Stimulated activated CD8-positive, alpha-beta memory T cell treated with anti-CD3 and anti-CD28 coated beads, Interleukin-7, amount 100 ng/mL, for 48 hours (primary cell): Measurements from ENCODE around the gene OMD.
"Not testable (repeated sequence)": the region's sequence is repeated elsewhere in the genome, so short reads cannot be mapped to it uniquely, and the experiment has no call there.

Source experiments
- DNase-seq, 2 donors: peaks; one replicate each; pipeline ENCODE4 v3.0.0-alpha.2; 2020; ENCODE audit warnings: low read depth in 1 of 2; ENCODE audit errors: extremely low read depth in 1 of 2

OMD gene

DNA sequence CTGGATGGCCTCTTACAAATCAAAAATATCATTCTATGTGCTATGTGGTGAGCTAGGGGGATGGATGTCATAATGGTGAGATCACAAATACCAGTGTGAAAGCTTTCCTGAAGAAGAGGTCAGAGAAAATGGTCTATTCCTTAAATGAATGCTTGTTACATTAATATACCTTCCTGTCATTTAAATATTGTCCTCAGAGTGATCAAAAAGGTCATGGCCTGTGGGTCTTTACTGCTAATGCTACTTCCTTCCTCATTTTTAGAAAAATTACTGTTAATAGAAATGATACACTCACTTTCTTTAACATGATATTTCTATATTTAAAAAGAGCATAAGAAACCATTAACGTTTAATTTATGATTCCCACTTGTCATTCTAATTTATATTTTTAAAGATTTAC lies 9.7 kb downstream of the OMD start:
- no peak for DNase-seq

DNA sequence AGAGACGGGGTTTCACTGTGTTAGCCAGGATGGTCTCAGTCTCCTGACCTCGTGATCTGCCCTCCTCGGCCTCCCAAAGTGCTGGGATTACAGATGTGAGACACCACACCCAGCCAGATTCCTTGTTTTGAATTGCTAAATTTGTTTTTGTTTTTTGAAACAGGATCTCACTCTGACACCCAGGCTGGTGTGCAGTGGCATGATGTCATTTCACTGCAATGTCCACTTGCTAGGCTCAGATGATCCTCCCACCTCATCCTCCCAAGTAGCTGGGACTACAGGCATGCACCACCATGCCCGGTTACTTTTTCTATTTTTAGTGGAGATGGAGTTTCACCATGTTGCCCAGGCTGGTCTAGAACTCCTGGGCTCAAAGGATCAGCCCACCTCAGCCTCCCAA lies 13.1 kb downstream of the OMD start:
- DNase-seq = not testable (repeated sequence)

DNA sequence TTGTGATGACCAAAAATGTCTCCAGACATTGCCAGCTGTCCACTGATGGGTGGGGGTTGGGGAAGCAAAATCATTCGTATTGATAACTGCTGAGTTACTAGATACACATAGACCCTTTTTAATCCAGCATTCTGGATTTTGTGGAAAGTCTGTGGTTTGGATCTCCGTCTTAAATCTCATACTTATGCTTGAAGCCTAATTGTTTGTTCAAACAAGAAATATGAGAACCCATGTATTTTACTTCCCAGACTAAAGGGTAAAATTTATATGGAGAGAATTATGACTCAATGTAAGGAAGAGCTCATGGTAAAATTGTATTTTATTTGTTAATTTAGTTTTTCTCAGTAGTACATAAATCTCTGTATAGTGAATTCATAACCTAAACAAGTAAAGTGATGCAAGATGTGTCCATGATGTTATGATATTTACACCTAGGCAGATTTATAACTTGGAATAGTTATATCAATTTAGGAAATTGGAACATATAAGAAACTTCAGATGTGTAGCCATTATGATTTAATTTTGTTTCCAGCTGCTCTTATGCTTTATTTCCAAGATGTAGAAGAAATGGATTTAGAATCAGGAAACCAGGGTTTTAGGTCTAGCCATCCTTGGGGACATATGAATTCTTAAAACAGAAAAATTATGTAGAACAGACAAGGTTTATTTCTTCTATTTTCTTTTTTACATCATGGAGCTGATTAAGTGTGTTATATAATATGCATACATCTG lies 15.4 kb downstream of the OMD start:
- DNase-seq = no peak

DNA sequence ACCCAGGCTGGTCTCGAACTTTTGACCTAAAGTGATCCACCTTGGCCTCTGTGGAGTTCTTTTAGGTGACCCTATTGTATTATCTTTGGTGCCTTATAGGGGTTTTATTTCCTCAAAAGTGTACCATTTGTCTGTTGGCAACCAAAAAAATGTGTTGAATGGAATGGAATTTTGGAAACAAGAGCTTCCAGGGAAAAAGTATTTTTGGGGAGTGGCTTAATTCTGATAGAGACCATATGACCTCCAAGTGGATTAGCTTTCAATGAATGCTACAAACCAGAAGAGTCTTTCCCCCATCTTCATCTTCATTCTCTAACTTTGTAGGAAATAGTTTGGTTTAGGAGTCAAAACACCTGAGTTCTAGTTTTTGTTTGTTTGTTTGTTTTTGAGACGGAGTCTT lies 16.5 kb downstream of the OMD start:
- DNase-seq = no peak

DNA sequence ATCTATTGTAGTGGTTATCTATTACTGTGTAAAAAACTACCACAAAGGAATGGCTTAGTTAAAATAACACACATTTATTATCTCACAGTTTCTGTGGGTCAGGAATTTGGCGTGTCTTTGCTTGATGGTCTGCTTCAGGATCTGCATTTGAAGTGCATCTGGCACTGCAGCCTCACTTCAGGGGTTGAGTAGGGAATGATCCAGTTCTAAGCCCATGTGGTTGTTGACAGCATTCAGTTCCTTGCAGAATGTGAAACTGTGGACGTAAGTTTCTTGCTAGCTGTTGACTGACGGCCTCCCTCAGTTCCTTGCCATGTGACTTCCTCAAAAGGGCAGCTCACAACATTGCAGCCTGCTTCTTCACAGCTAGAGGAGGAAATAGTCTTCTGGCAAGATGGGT lies 17.8 kb downstream of the OMD start:
- DNase-seq = no peak

DNA sequence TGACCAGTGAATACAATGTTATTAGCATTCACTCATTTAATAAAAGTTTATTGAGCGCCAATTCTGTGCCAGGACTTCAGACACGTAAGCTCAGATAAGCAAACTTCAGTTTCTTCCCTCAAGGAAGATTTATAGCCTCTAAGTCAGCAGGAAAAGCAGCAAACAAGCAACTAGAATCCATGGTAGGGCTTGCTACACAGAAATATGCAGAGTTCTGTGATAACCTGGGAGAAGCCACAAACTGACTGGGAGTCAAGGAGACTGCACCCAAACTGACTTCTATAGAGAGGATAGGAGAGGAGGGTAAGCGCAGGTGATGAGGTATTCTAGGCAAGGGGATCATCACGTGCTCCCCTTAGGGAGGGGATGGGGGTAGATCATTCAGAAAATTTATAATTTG lies 18.5 kb downstream of the OMD start:
- DNase-seq = no peak

DNA sequence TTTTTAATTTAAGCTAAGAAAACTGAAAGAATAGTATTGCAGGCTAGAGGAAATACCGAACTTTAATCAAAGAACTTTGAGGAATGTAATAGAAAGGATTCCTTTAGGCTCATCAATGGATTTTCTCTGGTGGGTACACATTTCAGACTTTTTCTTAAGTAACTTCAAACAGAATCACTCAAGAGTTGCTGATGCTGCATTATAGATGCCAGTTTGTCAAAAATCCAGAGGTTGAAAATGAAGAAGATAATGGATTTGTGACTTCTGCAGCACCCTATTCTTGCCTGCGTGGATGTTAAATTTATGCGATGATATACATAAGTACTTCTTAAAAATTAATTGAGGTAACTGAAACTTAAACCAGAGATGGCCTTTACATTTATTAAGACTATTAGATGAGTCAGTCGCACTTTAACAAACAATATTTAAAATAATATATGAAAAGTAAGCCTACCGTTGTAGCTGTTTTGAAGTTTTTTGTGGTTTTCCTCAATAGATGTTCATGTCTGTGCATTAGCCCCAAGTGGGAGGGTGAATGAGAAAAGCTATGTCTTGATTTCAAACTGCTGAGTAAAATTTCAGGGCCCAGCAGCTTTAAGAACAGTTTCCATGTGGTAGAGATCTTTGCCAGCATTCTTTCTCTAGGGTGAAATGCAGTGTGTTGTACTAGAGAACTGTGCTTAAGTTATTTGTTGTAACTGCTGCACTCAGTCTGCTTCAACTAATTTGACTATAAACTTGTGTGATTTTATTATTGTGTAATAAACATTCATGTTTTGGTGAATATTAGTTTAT lies 20.0 kb downstream of the OMD start, which contains the start of gene OGN:
Gene OGN, minus strand, starts transcription at position 537 of the 795 bp plus-strand sequence. CDS start 1,171 bp downstream, outside the sequence.
- no peak for DNase-seq

DNA sequence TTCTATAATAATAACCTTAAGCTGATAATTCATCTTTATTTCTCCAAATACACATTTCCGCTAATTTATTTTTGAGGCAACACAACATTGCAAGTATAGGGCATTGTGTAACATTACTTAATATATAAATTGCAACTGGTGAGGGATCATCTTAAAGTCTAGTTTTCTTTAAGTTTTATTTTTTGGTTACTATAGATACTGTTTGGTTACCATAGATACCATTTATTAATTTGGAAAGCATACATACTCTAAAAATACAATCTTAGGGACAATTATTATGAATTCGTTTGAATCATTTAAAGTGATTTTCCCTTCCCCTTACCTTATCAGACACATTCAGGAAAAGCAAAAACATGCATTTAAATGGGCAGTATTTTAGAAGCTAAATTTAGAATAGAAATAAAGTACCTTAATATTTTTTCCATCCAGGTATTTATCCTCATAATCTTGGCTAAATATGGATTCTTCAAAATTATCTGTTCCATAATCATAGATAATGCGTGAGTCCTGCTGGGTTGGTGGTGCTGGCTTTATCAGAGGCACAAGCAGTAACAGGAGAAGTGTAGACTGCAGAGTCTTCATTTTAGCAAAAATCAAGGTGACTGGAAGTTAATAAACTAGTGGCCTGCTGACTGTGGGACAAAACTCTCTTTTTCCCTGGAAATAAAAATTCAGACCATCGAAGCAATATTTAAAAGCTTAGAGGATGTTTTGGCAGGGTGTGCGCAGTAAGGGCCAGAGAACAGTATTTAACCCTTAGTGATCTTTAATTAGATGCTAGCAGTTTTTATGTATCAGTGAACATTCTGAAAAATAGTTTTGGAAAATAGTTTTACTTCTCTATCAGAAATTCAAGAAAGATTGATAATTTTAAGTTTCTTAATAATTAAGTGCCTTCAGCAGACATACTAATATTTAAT lies 21.2 kb downstream of the OMD start:
- no peak for DNase-seq

DNA sequence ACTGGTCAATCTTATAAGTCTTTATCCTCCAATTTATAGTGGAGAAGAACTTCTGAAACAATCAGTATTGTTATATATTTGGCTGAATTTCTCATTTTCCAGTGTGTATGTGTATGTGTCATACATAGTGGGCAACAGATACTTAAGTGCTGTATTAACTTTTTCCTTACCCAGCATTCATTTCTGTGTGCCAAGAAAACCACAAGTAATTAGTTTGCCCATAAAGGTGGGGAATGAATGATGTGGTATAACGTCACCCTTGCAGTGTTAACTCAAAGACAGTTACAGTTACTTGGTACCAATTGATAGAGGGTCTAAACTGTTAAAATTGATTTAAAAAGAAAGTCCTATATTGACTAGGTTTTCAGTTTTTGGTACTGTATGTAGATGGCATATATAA lies 21.9 kb downstream of the OMD start:
- no peak for DNase-seq

DNA sequence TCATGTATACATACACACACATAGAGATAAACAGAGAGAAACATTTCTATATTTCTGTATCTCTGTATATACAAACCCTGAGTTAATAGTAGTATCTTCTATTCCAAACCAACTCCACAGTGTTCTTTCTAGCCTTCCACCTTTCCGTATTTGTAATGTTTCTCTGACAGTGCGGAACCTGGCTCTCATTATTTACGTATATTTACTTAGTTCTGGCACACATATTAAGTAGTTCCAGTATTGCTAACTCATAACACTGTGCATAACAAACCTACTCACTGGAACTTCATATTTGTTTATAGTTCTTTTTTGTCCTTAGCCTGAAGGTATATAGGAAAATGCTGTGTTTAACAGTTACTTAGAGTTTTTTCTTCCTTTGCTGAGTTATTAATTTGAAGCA lies 26.4 kb downstream of the OMD start:
- DNase-seq = no peak

DNA sequence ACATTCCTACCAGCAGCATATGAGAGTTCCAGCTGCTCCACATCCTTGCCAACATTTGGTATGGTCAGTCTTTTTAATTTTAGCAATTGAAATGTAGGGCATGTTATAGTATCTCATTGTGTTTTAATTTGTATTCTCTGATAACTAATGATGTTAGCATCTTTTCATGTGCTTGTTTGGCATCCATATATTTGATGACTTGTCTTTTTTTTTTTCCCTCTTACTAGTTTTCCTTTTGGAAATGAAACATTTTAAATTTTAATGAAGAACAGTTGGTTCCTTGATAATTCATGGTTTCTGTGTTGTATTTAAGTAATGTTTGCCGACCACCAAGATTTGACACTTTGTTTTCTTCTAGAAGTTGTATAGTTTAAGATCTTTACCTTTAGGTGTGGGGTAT lies 28.7 kb downstream of the OMD start:
- DNase-seq = no peak

DNA sequence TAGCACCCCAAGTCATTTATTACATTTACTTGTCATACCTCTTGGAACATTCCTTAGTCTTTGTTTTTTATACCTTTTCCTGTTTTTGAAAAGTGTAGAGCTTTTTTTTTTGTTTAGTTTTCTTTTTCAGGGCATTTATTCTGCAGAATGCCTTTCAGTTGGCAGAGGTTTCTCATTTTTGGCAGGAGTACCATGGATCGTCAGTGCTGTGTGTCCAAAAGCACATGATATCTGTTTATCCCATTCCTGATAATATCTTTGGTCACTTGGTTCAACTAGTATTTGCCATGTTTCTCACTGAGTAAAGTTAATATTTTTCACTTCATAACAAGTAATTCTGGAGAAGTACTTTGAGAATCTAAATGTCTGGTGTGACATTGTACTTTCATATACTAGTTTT lies 30.6 kb downstream of the OMD start:
- DNase-seq = no peak

DNA sequence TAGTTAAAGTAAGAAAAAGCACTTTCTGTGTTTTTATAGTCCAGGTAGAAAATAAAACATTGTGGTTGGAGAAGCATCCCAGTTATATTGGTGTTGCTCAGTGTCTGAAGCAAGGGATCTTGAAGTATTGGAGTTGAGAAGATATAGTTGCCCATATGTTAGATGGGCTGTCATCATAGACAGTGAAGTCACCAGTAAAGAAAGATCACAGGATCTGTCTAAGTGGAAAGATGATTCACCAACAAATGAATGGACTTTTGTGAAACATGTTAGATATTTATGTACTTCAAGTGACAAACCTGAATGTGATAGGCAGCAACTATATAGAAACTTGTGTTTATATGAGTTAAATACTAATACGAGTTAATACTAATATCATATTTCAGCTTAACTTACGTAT lies 31.6 kb downstream of the OMD start:
- DNase-seq = no peak

DNA sequence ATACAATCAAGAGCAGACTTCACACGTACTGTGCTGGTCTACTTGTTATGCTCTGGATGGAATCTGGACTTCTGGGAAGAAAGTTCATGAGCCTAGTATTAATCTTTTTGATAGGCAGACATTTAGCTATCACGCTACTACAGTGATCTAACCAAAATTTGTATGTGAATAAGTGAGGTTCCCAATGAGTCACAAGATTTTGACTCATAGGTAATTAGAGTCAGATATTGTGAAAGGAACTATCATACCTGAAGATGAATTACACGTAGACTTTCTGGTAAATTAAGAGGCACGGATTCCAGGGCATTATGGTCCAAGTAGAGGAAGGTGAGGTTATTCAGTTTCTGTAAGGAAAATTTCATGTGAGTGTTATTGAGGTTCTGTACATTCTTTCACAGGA lies 38.3 kb downstream of the OMD start:
- DNase-seq = no peak

DNA sequence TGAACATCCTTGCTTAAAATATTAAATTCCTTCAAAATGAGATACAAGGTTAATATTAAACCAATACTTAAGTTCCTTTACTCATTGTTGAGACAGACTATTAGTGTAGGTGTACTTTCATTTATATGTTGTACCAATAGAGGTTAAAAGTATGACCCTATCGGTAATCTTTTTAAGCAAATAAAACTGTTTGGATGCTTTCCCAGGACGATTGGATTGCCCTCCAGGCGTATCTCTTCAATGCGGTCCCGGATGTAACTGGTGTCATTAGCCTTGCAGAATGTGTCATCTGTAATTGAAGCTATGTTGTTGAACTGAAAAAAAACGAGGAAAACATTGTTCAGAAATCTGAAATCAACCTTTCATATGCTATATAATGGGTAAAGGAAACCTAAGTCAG lies 38.8 kb downstream of the OMD start:
- no peak for DNase-seq

DNA sequence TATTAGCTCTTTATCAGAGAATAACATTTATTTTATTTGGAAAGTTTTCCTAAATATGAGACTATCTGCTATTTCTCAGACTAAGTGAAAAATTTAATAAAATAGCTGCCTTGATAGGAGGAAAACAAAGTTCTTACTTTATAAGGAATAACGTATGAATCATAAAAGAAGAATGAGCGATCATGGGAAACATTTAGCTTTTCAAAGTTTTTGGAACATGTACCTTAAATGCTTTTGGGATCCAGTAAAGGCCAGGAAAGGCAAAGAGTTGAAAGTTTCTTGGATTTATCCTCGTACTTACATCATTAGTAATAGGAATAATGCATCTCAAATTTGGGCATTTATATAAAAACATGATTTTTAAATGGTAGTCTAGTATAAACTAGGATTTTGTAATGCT lies 39.3 kb downstream of the OMD start:
- no peak for DNase-seq

DNA sequence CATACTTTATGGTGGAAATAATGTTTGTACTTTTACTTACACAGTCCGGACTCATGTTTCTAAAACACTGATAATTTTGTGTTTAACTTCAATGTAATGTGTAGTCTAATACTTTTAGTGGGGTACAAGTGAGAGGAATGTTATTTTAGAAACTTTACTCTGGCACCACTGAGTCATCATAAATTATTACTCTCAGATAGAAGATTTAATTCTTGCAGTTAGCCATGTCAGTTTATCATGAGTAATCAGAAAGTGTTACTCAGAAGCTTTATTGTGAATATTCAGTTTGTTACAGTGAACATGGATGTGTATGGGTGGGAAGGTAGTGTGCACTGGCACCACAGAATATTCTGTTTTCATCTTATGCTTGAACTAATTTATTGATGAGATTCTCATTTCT lies 39.9 kb downstream of the OMD start:
- DNase-seq = no peak

DNA sequence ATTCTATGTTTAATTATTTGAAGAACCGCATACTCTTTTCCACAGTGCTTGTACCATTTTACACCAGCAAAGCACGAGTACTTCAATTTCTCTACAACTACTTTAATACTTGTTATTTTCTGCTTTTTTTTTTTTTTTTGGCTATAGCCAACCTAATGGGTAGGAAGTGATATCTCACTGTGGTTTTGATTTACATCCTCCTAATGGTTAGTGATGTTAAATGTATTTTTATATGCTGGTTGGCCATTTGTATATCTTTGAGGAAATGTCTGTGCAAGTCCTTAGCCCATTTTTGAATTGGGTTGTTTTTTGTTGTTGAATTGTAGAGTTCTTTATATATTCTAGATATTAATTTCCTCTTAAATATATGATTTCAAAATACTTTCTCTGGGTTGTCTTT lies 42.5 kb downstream of the OMD start:
- DNase-seq = no peak

DNA sequence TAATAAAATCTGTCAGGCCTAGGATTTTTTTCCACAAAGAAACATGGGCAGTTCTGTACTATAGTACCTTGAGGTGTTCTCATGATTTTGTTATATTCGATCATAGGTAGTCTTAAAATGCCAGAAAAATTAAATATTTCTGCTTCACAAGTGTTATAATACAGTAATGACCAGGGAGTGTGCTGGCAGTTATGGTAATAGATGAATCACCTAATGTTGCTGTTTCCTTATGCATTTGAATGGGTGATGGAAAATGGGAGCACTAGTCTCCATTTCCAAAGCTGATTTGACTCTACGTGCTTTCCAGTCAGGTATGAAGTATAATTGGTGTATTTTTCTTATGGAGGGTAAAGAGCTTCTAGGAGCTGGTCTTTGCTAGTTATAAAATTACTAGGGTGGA lies 43.7 kb downstream of the OMD start:
- no peak for DNase-seq

DNA sequence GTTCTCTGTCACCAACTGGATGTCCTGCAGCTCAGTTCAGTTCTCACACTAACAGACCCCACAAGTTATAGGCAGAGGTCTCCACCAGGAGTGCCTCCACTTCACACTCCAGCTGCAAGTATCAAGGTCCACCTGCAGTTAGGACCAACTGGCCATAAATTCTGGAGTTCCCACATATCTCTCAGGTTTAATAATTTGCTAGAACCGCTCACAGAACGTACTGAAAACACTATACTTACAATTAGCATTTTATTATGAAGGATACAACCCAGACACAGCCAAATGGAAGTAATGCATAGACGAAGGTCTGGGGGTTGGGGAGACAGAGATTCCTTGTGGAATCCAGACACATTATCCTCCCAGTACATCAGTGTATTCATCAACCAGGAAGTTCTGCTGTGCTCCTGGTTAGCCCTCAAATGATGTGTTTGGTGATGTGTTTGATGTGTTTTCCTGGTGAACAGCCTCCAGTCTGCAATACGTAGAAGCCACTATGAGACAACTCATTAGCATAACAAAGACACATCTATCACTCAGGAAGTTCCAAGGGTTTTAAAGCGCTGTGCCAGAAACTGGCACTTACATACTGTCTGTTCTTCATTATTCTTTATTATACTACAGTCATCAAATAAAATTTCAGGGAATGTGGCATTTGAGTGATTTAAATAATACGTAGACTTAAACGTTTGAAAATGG lies 45.3 kb downstream of the OMD start:
- DNase-seq = no peak

DNA sequence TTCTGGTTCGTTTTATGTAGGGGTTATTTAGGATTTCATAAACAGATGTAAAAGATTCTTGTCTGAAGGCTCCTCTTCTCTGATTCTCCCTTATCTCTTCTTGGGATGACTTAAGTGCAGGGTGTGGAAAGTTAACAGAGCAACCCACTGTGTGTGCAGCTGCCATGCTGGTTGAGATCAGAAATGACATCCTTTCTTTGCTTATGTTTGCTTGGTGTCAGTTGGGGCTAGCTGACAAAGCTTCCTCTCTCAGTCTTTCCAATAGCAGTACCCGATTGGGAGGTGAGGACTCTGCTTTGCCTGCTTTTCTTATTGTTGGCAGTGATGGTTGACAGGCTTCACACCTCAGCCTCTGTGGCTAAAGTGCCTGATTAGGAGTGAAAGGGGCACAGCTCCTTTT lies 46.4 kb downstream of the OMD start:
- DNase-seq = no peak
